ENCODE results near the gene KRTAP10-2.
"Not testable (repeated sequence)": the region's sequence is repeated elsewhere in the genome, so short reads cannot be mapped to it uniquely, and the experiment has no call there.

KRTAP10-2 gene

GRCh38 chr21:44551340-44551961 lies at the start of gene KRTAP10-2:
KRTAP10-2 (minus strand) TSS chr21:44551505; CDS start chr21:44551458, 47 bp downstream.
- DNase-seq, result no peak

GRCh38 chr21:44601091-44601490 lies 49.8 kb upstream of the KRTAP10-2 start:
- DNase-seq, result not testable (repeated sequence)

- DNase-seq, result not testable (repeated sequence)
Observed at GRCh38 chr21:44600118-44600978, 49.0 kb upstream of the KRTAP10-2 start, which contains the start of gene KRTAP10-7. KRTAP10-7 (plus strand) TSS chr21:44600597; CDS start chr21:44600622, 25 bp downstream.

- no peak for DNase-seq
Observed at GRCh38 chr21:44599264-44600029, 48.1 kb upstream of the KRTAP10-2 start.

- no peak for DNase-seq
Observed at GRCh38 chr21:44598061-44598460, 46.8 kb upstream of the KRTAP10-2 start.

GRCh38 chr21:44596068-44596725 lies 44.9 kb upstream of the KRTAP10-2 start:
- DNase-seq, result no peak

GRCh38 chr21:44595524-44595923 lies 44.2 kb upstream of the KRTAP10-2 start:
- DNase-seq, result no peak

- DNase-seq, result no peak
Observed at GRCh38 chr21:44594406-44594916, 43.2 kb upstream of the KRTAP10-2 start.

GRCh38 chr21:44593598-44594405 lies 42.5 kb upstream of the KRTAP10-2 start:
- DNase-seq, result no peak

GRCh38 chr21:44592446-44593311 lies 41.4 kb upstream of the KRTAP10-2 start, which contains the start of gene KRTAP10-6:
KRTAP10-6 (minus strand) TSS chr21:44592505; CDS start chr21:44592484, 21 bp downstream.
- DNase-seq, result no peak

GRCh38 chr21:44591801-44592130 lies 40.5 kb upstream of the KRTAP10-2 start:
- not testable (repeated sequence) for DNase-seq

- not testable (repeated sequence) for DNase-seq
Observed at GRCh38 chr21:44590897-44591800, 39.8 kb upstream of the KRTAP10-2 start.

GRCh38 chr21:44590311-44590721 lies 39.0 kb upstream of the KRTAP10-2 start:
- DNase-seq, result no peak

- DNase-seq, result no peak
Observed at GRCh38 chr21:44589586-44590305, 38.4 kb upstream of the KRTAP10-2 start.

GRCh38 chr21:44589094-44589493 lies 37.8 kb upstream of the KRTAP10-2 start:
- no peak for DNase-seq

GRCh38 chr21:44585892-44586291 lies 34.6 kb upstream of the KRTAP10-2 start:
- no peak for DNase-seq

- DNase-seq, result no peak
Observed at GRCh38 chr21:44583800-44584147, 32.5 kb upstream of the KRTAP10-2 start.

GRCh38 chr21:44583089-44583799 lies 31.9 kb upstream of the KRTAP10-2 start:
- DNase-seq, result no peak

Measured in bone marrow (tissue), 2 donors.